HG03342 (cell line): ENCODE results near the gene FDXR.

Experiments
- ATAC-seq: cut with Tn5 transposase; IDR thresholded peaks from one replicate; pipeline ENCODE4 v1.9.1; 2021; ENCODE audit warnings: mild to moderate bottlenecking, moderate library complexity; ENCODE audit not compliant: unreplicated experiment

Gene FDXR

GRCh38 chr17:74839990-74840852, 32.6 kb downstream of the FDXR start:
- no peak for ATAC-seq

DNA sequence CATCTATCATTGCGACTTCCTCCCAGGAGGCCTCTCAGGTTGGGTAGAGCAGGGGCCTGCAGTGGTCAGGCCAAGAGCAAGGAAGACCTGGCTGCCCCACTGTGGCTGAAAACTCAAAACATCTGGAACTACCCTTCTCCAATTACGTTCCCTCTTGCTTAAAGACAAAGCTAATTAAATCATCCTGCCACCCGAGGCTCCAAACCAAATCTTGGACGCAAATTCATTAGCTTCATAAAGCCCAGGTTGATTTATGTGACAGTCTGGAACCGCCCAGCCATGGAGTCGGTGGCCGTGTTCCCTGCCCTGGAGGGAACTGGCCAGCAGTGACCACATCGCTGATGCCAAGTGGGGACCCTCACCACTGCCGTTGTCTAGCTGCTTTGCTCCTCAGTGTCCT, 34.5 kb downstream of the FDXR start:
- ATAC-seq: no peak

DNA sequence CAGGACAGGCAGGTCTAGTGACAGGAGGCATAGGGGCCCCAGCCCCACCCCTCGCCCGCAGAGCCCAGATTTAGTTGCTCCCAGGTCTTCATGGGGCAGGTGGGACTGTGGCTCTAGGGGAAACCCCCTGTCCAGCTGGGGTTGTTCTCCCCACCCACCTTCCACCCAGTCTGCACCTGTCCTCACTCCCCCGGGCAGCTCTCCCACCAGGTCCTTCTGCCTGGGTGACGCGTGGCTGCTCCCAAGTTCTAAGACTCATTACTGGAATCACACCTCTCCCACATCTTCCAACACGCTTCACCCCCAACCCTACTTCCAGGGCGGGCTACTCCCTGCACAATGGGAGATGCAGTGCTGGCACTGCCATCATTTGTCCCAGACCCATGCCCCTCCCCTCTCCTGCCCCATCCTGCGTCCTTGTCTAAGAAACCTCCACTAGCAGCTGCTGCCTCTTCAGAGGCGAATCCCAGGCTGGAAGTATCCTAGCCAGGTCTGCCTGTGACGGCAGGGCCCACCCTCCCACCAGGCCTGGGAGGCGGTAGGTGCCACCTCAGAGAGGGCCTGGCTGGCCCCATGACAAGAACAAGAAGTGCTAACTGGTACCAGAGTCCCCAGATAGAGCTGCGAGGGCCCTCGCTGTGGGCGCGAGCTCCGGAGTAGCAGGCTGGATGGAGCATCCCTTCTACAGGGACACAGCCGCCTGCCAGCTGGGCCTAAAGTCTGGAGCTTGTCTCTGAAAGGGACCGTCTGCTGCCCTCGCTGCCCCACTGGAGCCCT, 35.9 kb downstream of the FDXR start:
- ATAC-seq: no peak

DNA sequence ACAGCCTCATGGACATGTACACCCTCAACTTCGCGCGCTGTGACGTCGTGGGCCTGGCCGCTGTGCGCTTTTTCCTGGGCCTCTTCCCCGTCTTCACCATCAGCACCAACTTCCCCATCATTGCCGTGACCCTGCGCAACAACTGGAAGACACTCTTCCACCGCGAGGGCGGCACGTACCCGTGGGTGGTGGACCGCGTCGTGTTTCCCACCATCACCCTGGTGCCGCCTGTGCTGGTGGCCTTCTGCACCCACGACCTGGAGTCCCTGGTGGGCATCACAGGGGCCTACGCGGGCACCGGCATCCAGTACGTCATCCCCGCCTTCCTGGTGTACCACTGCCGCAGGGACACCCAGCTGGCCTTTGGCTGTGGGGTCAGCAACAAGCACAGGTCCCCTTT, 36.6 kb downstream of the FDXR start:
- ATAC-seq: no peak

- ATAC-seq: peak; percentile 61
These were observed 39.1 kb downstream of the FDXR start for GRCh38 chr17:74833501-74834377.

GRCh38 chr17:74832421-74832820, 40.4 kb downstream of the FDXR start:
- no peak for ATAC-seq

DNA sequence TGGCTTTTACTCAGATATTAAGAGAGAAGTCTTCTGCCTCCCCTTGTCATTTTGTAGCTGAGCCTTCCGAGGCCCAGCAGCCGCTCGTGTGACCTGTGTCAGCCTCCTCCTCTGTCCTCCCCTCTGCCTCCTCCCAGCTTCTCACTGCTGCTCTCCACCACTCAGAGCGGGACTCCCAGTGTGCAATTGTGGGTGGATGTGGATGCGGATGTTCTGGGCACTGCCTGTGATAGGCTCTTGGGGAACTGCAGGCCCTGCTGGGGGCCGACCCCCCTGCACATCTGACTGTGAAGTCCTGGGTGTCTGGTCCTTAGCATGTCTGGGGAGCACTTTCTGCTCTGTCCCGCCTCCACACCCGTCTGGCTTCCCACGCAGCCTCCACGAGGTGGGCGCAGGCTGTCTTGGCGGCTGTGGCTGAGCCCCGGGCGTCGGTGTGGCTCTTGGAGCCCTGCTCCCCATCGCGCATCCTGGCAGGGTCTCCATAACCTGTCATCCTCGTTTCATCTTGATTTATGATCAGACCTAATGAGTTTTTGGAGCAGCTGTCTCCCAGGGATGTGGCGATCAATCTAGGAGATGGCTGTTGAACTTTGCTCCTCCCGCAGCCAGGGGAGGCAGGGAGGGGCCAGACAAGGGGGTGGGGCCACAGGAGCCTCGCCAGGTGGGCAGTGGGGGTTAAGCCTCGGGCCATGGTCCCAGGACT, 41.2 kb downstream of the FDXR start:
- no peak for ATAC-seq

GRCh38 chr17:74830861-74831260, 41.9 kb downstream of the FDXR start:
- ATAC-seq: no peak

DNA sequence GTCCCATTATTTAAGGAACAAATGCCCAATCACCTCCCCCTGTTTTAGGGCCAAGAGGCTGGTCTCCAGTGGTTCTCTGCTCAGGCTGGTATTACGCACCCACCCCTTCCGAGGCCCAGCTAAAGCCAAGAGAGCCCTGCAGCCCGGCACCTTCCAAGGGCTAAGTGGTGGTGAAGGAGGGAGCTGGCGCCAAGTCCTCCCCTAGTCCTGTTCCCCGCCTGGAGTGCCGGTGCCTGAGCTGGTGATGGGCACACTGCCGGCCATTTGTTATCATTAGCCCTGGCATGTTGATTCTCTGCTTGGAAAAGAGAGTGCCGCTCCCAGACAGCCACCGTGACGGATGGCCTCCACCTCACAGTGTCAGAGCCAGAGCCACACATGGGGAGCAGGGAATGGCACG, 45.0 kb downstream of the FDXR start:
- ATAC-seq: no peak

GRCh38 chr17:74825952-74826719, 46.7 kb downstream of the FDXR start:
- no peak for ATAC-seq

DNA sequence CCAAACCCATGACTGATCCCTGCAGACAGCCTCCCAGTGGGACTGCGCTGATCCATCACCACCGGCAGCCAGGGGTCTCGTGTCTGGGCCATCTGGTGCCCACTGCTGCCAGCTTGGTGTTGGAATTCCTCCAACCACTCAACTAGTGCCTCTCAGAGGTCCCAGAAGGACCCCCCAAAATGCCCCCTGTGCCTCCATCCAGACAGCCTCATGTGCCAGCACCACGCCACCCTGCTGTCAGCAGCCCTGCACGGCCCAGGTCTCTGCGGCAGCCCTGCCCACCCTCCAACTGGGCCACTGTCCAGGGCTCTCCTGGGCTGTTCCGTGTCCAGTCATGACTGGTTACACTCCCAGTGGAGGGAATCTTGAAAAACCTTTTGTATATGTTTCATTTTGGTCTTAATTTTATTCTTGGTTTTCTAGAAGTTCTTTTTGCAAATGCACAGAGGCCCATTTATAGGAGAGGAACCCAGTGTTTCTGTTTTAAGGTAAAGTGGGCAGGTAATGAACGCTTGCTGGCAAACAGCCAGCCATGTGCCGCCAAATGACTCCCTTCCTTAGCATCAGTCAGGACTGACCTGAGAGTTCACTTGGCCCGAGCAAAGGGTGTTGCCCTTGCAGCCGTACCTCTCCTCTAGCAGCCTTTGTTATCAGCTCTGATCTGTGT, 47.7 kb downstream of the FDXR start:
- ATAC-seq: no peak

DNA sequence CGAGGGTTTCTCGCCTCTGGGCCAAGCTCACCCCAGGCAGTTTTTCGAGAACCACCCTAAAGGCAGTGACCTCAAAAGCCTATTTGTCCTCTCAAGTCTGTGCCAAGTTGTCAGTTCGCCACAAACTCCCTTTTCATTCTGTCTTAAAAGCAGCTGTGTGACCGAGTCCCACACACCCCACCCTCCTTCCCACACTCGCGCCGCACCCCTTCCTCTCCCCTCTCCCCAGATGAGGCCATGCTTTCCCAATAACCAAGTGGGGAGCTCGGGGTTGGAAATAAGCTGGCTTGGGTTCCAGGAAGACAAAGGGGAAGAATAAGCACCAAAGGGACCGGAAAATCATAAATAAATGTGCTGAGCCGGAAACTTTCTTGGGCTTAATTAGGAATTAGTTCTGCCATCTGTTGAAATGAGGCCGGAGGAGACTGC, 49.8 kb downstream of the FDXR start:
- ATAC-seq: no peak

GRCh38 chr17:74822335-74822938, 50.4 kb downstream of the FDXR start:
- no peak for ATAC-seq

- no peak for ATAC-seq
These were observed 51.0 kb downstream of the FDXR start for GRCh38 chr17:74821655-74822334.

DNA sequence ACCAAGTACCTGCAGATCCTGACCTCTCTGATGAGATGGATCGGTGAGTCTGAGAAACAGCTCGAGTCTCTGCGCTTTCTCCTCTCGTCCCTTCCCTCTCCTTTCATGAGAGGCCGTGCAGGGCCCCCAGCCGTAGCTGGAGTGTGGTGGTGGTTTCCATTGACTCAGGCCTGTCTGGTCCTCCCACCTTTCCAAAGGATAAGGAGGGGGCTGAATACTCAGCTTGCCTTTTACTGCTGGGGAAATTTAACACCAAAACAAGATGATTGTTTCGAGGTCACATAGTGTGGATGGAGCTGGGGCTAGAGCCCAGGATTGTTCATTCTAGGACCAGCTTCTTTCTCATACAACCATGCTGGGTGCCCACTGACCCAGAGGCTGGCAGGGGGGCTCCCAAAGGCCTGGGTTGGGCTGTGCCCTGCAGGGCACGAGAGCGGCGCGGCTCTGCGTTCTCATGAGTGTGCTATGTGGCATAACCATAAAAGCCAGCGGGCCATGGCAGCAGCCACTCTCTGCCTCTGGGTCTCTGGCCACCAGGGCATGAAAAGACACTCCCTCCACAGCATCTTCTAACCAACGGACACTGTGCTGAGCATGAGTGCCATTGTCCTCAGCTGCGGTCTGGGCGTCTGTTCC, 52.9 kb downstream of the FDXR start:
- no peak for ATAC-seq

- no peak for ATAC-seq
These were observed 54.4 kb downstream of the FDXR start for GRCh38 chr17:74818291-74818938.

- no peak for ATAC-seq
These were observed 55.7 kb downstream of the FDXR start for GRCh38 chr17:74816905-74817620.
